HG03066 (cell line): Measurements from ENCODE around the gene DPYD.
"Not testable (repeated sequence)": the region's sequence is repeated elsewhere in the genome, so short reads cannot be mapped to it uniquely, and the experiment has no call there.

ENCODE experiments used
- ATAC-seq: cut with Tn5 transposase; IDR thresholded peaks from one replicate; pipeline ENCODE4 v1.9.1; 2021; ENCODE audit warnings: low read depth; ENCODE audit not compliant: unreplicated experiment

The DPYD gene

DNA sequence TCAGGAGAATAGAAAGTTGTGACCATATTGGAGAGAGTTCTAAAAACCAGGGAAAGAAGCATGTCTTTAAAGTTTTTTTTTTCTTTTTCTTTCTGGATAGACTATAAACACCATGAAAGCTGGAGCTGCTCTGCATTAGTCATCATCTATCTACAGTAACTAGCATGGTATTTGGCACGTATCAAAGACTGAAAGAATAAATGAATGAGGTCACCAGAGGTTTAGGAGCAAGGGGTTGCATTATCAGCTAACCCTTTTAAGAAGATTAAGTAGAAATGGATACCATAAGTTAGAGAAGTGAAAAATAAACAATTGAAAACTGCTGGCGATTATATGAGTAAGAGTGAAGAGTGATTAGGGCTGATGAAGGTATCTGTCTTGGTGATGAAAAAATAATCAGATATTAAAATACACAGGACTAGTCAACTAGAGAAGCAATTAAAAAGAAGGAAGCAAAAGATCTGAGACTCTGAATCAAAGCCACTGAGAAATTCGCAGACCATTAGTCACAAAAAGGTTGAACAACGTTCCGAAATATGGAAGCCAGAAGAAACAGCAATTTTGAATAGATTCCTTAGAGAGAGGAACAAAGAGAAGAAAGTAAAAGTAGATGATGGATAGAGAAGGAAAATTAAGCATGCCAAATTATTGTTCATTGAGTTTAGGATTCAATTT, 536.4 kb downstream of the DPYD start:
- no peak for ATAC-seq

DNA sequence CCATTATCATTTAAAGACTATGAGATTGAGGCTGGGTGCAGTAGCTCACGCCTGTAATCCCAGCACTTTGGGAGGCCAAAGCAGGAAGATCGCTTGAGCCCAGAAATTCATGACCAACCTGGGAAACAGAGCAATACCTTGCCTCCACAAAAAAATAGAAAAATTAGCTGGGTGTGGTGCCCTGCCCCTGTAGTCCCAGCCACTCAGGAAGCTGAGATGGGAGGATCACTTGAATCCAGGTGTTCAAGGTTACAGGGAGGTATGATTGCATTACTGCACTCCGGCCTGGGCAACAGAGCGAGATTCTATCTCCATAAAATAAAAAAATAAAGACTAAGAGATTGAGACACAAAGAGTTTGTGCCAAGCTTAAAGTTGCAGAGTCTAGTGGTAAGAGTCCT, 537.0 kb downstream of the DPYD start:
- no peak for ATAC-seq

DNA sequence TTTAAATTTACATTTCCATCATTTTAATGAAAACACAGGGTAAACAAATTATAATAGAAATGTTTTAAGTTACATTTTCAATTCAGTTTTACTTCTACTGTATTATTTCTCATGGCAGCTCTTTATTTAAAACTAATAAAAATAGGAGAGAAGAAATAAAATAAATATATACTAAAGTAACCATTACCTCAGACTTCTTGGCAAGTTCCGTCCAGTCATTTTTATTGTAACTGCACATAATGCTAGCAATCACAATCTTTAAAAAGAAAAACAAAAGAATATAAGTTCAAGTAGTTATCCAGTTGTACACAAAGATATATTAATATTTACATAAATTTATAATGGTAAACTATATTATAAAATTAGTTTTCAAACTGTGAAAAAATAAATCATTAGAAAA, 538.6 kb downstream of the DPYD start:
- no peak for ATAC-seq

DNA sequence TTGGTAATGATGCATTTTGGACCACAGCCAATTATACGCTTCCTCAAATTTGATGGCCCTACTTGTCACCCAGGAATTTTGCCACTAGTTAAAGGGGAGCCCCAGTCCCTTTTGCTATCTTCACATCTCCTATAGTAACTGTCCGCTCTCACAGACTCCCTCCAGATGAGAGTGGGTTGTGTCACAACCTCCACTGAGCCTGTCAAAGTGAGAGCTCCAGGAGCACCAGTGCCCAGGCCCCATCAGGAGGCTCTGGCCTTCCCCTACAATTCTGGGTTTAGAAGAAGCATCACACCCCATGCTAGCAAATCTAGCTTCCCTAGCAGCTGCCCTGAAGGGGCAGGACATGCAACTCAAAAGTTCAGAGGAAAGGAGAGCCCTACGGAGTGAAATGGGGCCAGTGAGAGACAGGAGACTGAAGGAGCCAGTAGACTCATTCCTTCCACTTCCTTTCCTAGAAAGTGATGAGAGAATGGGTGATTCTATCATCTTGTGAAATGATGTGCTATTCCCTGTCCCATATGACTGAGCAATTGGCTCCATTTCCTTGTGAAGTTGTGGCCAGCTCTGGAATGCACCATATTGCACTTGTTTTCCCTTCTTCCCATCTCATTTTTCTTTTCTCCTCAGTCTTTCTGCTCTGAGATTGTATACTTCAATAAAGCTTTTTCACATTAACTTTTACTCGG, 541.3 kb downstream of the DPYD start:
- ATAC-seq, result no peak

DNA sequence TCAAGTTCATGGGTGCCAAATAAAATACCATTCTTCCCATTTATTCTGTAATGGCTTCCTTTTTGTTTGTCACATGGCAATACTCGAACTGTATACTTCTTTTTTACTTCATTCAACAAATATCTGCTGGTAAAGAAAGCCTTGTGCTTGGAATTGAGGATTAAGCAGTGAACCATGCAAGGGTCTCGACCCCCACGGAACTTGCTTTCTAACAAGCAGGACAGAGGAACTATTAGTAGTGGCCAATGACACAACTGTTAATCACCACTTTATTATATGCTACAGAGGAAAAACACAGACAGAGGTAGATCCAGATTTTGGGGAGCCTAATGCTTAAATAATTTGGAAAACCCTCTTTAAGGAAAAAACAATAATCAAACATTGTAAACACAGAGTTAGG, 542.2 kb downstream of the DPYD start:
- ATAC-seq, result no peak

DNA sequence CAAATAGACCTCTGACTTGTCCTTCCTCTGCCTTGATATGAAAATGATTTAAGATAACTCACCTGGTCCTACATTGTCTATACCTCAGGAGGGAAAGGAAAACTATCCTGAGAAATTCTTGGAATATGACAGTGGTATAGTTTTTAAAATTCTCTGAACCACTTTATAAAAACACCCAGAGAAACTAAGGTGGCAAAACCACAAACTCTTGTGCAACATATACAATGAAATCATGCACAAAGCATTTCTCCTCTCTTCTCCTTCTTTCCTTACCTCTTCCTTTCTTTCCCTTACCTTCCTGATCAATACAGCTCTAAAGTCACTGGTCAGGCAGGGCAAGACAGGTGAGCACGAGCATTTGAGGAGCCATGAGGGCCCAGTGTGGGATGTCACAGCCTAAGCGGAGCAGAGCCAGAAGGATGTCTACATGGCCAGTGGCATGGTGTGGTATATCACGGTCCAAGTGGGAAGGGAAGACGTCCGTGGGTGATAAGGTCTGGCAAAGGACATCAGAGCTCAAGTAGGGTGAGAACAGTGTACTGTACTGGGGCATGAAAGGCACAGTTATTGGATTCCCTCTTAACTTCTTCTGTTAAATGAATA, 543.3 kb downstream of the DPYD start:
- no peak for ATAC-seq

DNA sequence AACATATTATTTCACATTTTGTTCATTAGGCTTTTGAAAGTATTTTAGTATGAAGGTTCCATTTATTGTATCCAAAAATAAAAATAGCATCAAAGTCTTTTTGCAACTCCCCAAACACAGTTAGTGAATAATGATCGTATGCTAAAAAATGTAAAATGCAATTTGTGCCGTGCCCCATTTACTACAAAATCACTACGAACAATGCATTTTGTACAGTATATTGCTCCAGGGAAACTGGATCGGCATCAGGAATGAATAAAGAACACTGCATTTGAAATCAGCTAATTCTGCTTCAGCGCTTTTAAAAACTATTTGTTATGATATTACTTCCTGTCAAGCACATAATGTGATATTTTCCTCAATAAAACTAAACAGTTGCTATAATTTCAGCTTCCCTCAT, 547.8 kb downstream of the DPYD start:
- no peak for ATAC-seq

DNA sequence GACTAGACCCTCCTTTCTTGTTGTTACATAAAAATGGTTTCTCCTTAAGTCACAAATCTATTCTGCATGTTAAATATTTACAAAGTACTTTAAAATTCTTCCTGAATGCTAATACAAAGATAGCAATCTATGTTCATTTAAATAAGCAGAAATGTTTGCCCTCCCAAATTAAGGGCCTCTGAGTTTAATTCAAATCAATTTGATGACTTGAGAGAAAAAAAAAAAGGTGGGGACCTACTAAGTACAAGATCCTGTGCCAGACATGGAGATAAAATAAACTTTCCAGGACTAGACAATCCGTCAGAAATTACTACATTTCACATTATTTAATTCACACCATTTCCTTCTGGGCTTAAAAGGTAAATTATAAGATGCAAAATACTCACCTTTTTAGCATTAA, 548.3 kb downstream of the DPYD start:
- no peak for ATAC-seq

DNA sequence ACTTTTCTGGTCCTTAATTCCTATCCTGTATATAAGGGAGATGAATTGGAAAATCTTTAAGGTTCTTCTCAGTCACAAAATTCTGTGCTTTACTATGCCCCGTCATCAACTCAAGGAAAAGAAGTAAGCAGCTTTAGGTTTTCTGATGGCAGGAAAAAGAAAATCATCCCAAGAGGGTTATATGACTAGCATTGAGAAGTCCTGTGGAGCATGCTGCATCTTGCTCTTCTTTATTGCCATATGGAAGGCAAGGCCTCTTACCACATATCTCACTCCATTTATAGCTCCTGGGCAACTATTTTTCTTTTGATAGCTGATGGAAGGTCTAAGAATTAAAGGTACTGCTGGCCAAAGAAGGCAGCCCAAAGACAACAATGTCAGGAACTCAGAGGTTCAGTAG, 552.5 kb downstream of the DPYD start:
- ATAC-seq, result no peak

DNA sequence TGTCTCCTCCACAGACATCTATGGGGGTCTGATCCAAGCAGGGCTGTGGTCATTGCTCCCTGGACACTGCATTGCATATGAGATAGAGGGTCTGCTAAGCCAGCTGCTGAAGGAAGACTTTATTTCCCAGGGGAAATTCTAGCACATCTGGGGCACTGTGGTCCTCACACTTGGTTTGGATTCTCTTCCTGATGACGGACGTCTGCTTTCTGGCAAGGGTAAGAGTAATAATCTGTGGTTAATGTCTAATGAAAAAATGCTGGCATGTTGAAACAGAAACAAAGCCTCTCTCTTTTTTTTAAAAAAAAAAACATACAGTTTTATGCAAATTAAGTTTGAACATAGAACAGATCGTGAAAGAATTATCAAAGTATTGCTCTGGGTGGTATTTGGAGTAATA, 553.9 kb downstream of the DPYD start:
- ATAC-seq, result no peak

DNA sequence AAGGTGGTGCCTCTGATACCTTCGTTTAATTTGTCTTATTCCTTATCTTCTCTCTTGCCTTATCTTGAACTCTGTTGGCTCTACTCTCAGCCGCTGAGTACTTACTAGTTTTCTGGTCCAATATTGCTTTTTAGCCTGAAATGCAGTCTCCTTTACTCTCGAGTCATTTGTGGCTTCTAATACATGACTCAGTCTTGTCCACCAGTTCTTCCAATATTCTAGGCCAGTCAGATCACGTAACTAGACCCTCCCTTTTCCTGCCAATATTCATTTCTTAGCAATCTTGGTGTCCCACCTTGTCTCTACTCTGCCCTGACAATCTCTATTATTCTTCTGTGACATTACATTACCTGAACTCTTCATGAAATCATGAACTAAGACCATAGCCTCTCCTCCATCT, 555.8 kb downstream of the DPYD start:
- no peak for ATAC-seq

DNA sequence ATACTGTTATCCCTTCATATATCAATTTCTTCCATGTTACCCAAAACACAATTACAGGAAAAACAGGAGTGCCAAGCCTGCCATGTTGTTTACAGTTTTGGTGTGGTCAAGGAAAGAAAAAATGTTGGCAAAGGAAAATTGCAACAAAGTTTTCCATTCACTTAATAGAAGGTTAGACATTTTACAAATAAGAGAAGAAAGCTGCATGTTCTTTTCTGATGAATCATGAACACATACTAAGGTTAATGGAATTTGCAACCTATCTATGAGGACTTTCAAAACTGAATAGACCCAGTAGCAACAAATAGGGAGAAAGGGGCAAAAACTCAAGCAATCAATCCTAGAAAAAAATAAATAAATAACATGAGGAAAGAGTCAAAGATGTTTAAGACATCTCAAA, 556.7 kb downstream of the DPYD start:
- ATAC-seq, result no peak

DNA sequence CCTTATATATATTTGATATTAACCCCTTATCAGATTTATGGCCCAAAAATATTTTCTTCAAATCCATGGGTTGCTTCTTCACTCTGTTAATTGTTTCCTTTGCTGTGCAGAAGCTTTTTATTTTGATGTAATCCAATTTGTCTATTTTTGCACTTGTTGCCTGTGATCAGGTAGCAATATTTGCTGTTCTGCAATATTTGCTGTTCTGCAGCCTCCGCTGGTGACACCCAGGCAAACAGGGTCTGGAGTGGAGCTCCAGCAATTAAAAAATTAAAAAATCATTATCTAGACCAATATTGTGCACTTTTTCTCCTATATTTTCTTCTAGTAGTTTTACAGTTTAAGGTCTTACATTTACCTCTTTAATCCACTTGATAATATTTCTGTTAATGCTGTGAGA, 564.5 kb downstream of the DPYD start:
- ATAC-seq, result no peak

DNA sequence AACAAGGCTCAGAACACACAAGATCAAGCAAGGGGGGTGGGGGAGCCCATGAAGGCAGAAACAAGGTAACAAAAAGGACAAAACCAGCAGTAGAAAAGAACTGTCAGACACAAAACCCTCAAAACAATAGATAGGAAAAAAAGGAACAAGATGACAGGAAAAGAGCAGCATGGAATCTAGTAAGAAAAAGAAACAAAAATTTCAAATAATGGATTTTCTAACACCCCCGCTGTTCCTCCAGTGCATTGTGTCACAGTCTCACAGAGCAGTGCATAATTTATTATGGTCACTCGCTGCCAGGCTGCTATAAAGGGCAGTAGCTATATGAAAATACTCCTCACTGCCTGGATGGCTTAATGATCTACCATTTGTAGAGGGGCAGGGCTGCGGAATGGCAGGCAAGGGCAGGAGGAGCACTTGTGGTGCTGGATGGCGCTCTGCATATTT, 567.9 kb downstream of the DPYD start:
- ATAC-seq, result no peak

DNA sequence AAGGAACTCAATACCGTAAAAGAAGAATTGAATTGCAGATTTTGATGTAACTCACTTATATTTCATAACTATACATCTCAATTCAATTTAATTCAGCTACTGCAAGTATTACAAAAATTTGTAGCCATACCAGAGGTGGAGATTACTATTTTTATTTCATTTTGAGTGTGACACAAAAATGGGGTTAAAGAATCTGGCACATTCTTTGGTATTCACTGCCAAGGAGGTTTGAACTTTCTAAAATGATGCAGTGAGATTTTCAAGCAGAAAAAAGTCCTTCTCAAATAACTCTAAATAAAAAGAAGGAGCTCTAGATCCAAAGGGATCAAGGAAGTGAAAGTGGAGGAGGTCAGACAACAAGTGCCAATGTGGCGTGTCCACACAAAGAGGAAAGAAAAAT, 569.0 kb downstream of the DPYD start:
- ATAC-seq, result no peak

DNA sequence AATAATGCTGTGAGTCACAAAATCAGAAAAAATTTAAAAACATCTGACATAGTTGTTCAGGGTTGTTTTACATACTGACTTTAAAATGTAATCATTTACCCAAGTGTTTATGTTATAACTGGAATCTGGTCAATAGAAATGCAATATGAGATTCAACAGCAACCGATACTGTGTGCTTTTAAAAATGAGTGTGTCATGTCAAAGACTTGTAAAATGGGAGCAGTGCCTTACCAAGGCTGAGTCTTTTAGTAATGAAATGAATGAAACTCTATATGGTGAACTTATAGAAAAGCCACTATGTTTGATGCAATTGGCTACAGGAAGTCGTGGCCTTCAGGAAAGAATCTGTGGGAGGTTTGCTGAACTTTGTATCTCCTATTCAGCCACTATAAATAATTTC, 570.2 kb downstream of the DPYD start:
- no peak for ATAC-seq

DNA sequence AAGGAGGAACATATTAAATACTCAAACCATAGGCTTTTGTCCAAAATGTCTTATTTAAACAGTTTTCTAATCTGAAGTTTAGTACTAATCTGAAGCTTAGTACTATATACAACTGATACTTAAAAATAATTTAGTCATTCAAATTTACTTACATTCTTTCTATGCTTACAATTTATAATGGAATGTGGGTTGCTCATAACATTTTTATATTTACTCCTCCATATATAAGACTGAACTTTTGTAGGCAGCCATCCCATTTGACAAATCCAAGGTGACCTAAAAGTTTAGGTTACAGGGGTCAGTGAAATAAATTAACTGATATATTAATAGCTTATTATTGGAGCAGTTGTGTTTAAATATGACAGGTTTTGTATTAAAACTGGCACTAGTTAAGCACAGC, 570.6 kb downstream of the DPYD start:
- ATAC-seq, result no peak

DNA sequence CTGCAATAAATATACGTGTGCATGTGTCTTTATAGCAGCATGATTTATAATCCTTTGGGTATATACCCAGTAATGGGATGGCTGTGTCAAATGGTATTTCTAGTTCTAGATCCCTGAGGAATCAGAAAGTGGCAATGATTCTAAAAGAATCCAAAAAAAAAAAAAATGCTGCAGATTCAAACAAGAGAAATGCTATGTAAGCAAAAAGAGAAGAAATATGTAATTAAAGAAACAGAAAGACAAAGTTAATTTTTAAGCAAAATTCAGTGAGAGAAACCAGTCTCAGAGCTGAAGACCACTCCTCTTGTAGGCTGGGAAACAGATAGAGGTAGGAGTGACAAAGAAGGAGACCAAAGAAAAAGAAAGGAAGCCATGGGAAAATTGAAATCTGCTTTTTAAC, 571.0 kb downstream of the DPYD start:
- ATAC-seq, result not testable (repeated sequence)

DNA sequence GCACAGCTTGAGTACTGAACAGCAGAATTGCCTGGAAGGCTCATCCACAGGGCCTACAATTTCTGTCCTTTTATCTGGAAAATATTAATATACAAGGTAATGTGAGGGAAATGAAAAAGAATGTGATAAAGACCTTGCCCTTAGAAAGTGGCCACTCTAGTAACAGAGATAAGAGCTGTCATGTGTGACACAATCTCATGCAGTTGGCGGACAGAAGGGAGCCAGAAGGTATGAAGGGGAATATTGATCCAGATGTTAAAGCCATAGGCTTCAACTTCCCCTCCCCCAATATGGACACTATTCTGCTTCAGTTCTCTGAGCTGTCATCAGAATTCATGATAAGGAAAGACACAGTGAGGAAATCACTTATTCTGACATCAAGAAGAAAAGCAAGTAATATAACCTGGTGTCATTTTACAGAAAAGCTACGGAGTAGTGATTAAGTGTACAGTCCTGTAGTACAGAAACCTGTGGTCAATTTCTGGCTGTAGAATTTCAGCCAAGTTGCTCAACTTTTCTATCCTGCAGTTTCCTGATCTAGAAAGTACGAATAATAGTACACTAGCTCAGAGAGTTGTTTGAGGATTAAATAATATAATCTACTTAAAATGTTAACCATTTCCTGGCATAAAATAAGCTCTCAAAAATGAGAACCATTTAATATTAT, 572.1 kb downstream of the DPYD start:
- ATAC-seq, result no peak

DNA sequence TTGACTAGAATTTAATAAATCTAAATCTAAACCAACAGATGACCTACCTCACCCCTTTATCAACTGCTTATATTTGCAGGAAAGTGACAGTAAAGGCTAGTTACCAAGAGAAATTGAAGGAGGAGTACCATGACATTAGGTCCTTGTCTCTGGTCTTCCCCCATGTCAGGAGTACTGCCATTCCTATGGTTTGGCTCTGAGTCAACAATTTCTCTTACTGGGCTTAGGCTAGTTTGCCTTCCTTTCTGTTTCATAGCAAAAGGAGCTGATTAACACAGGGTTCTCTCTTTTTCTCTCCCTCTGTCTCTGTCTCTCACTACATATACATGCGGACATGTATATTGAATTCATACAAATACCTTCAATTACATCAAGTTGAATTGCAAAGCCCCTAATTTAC, 579.9 kb downstream of the DPYD start:
- no peak for ATAC-seq

DNA sequence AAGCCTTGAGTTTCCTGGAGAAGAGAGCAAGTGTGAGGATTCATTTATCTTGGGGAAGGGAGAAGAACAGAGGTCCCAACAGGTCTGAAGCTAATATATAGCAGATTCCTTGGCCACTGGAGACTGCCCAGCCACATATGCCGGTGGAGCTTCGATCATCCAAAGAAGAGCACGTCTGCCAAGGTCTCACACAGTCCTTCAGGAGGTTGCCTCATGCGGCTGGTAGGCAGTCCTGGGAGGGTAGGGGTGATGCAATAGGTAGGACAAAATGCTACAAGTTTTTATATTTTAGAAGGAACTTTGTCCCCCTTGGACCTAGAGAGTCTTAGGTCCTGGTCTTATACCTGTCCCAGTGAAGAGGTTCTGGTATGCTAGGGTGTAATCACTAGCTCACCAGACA, 582.5 kb downstream of the DPYD start:
- ATAC-seq, result no peak
